Subcutaneous adipose tissue (tissue), 4 donors: ENCODE results near the gene CCDC158. TPM values are rescaled to one million over a fixed set of nuclear protein-coding genes. Genes with fewer than 3 reads are reported as not detected.

ENCODE experiments used
- total RNA-seq, 4 donors: library from RNA; depleted of rRNA; stranded (reverse); fragments of >200 nt; gene quantifications; one replicate each; pipeline ENCODE4 v1.1.0, GENCODE V29; 2016
- TF ChIP-seq, protein P1 (sequence below): fragments of 450-650 bp; IDR thresholded peaks from one replicate; pipeline ENCODE4 v1.5.1; 2016; ENCODE audit warnings: low read depth, mild to moderate bottlenecking, control low read depth, antibody characterized with exemption, moderate library complexity

Gene CCDC158
- total RNA-seq, 4 donors from 2014 or later = 0.33 to 1.7 (median 1.2) TPM

DNA sequence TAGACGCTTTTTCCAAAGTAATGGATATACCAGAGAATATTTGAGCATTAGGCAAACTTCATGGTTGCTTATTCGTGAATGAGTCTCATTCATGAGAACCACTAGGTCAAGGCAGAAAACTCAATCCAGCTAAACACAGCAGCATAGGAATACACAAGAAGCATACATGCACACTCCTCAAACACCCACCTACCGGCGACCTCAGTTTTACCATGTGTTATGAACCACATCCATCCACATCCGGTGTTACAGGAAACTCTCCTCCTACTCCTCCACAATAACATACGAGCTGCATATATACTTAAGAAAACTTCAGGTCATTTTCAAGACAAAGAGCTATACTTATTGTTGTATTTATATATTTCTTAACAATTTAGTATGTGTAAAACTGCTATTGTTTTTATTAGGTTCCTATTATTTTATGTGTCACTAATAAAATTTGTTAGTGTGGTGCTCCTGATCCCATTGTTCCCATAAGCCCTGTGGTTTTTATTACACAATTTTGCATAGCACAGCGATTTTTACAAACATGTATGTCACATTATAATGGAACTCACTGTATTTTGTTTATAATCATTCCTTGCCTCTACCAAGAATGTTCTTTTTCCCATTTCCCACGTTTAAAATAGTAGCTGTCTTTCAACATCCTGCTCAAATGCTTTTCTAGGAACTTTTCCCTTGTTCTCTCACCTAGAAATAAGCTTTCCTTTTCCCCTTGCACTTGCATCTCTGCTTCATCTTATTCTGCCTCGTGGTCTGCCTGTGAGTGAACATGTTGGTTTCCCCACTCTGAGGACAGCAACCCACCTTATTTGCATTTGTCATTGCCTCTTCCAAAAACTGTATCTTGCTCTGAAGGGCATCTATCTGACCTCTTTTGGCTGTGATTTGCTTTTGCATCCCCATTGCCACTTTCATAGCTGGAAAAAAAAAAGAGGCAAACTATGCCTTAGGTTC lies 66.1 kb downstream of the CCDC158 start:
- TF ChIP-seq, protein P1, sequence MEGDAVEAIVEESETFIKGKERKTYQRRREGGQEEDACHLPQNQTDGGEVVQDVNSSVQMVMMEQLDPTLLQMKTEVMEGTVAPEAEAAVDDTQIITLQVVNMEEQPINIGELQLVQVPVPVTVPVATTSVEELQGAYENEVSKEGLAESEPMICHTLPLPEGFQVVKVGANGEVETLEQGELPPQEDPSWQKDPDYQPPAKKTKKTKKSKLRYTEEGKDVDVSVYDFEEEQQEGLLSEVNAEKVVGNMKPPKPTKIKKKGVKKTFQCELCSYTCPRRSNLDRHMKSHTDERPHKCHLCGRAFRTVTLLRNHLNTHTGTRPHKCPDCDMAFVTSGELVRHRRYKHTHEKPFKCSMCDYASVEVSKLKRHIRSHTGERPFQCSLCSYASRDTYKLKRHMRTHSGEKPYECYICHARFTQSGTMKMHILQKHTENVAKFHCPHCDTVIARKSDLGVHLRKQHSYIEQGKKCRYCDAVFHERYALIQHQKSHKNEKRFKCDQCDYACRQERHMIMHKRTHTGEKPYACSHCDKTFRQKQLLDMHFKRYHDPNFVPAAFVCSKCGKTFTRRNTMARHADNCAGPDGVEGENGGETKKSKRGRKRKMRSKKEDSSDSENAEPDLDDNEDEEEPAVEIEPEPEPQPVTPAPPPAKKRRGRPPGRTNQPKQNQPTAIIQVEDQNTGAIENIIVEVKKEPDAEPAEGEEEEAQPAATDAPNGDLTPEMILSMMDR = no peak

DNA sequence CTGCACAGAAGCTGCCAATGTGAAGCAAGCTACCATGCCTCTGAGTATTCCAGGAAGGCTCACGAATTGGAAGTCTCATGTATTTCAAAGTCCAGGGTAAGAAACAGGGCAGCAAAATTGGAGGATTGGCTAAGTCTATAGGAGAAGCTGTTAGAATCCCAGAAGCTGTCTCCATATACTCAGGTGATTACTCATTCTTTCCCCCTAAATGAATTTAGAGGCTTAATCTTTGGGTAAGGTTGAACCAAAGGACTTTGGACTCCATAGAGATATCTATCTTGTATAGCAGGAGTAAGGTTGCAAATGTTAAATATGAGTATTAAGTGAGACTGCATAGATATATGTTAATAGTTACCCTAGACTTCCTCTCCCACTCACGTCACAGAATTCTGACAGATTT lies 78.1 kb downstream of the CCDC158 start:
- TF ChIP-seq, protein P1 = no peak

DNA sequence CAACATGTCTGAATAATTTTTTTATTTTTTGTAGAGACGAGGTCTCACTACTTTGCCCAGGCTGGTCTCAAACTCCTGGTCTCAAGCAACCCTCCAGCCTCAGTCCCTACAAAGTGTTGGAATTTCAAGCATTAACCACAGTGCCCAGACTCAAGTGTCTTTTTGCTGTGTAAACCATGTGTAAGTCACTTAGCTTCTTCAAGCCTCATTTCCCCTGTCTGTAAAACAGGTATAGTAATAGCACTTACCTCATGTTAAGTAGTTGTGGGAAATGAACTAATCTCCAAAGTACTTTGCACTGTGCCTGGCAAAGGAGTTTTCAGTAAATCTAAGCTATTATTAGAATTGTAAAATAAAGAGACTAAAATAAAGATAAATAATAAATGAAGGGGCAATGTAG lies 78.8 kb downstream of the CCDC158 start:
- TF ChIP-seq, protein P1 = no peak

DNA sequence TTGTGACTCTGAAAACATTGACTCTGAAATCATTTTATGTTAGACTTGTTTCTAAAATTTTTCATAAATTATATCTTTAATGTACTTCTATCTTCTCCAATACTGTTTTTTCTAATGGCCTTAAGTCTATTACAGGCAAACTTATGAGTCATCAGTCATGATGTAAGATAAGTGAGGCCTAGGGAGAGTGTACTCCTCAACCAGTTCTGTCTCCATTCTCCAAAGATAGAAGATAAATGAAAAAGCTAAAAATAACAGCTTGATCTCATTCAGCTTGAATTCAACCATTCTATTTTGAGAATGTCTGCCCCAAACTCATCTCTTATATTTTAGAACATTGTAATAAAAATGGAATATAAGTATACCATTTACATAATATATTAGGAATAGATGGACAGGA lies 79.9 kb downstream of the CCDC158 start:
- TF ChIP-seq, protein P1 = no peak

DNA sequence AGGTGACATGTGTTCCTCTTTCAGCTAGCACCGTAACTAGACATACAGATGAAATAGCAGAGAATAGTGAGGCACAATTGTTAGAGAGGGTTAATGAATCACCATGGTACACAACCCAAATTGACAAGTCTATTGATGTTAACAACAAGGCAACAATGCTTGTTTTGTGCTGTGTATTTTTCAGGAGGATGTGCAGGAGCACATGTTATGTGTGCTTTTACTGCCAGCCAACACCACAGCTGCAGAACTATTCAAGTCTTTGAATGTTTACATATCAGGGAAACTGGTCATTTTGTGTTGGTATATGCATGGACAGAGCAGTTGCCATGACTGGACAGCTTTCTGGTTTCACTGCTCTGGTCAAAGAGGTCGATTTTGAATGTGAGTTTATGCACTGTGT lies 81.6 kb downstream of the CCDC158 start:
- TF ChIP-seq, protein P1 = no peak

DNA sequence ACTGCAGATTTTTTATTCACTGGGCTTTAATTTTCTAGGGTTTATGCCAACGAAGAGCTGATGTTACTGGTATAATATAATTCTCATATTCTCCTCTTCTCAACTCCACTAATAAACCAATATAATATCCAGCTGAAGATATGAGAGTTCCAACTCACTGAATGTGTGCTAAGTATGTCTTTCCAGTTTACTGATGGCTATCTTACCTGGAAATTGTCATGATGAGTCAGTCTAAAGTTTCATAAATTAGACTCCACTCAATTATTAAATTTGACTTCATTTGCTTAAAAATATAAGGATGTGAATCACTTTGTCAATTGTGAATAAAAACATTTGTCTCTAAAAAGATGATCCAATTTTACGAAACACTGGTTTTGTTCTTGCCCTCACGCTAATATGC lies 86.1 kb downstream of the CCDC158 start:
- TF ChIP-seq, protein P1 = no peak

DNA sequence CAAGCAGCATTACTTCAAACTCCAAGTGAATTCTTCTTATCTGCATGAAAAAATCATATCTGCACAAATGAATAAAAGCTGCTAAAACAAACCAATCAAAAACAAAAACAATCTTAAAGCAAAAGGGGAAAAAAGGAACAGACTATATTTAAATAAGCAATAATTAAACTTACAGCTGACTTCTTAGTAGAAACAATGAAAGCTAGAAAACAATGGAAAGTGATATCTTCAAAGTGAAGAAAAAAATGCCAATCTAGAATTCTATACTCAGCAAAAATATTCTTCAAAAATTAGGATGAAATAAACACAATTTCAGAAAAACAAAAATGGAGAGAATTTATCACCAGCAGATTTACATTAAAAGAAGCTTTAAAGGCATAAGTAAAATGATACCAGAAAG lies 94.4 kb downstream of the CCDC158 start:
- TF ChIP-seq, protein P1 = no peak
